Effector CD4-positive, alpha-beta T cell (primary cell): ENCODE measurements around the gene RAPGEF3.
A peak's percentile ranks its signal among the peaks of the same experiment; 100 is the strongest.

Source experiments
- DNase-seq: peaks from one replicate; pipeline ENCODE4 v3.0.0-alpha.2; 2020

Gene RAPGEF3

GRCh38 chr12:47717443-47718193, 41.1 kb downstream of the RAPGEF3 start:
- peak; percentile 35 for DNase-seq

GRCh38 chr12:47717046-47717442, 41.6 kb downstream of the RAPGEF3 start:
- DNase-seq = no peak

GRCh38 chr12:47715877-47716548, 42.7 kb downstream of the RAPGEF3 start:
- no peak for DNase-seq

GRCh38 chr12:47715393-47715876, 43.2 kb downstream of the RAPGEF3 start:
- DNase-seq = peak; percentile 77

GRCh38 chr12:47714826-47715386, 43.8 kb downstream of the RAPGEF3 start:
- DNase-seq = no peak

GRCh38 chr12:47712171-47712570, 46.5 kb downstream of the RAPGEF3 start:
- DNase-seq = no peak

GRCh38 chr12:47711448-47711847, 47.2 kb downstream of the RAPGEF3 start:
- DNase-seq = no peak

- no peak for DNase-seq
Measured at GRCh38 chr12:47710278-47710677, 48.4 kb downstream of the RAPGEF3 start.

- no peak for DNase-seq
Measured at GRCh38 chr12:47709671-47710070, 49.0 kb downstream of the RAPGEF3 start.

GRCh38 chr12:47709237-47709636, 49.4 kb downstream of the RAPGEF3 start:
- no peak for DNase-seq

GRCh38 chr12:47707905-47708543, 50.7 kb downstream of the RAPGEF3 start:
- DNase-seq = no peak

- DNase-seq = no peak
Measured at GRCh38 chr12:47707355-47707754, 51.3 kb downstream of the RAPGEF3 start.

- DNase-seq = peak; percentile 95
Measured at GRCh38 chr12:47705566-47706425, 52.9 kb downstream of the RAPGEF3 start, which contains the start of gene RPAP3. Gene RPAP3 (minus strand): TSS chr12:47706030. CDS start chr12:47702840, 3,190 bp downstream.

- DNase-seq = no peak
Measured at GRCh38 chr12:47705229-47705565, 53.5 kb downstream of the RAPGEF3 start.

GRCh38 chr12:47704719-47705118, 54.0 kb downstream of the RAPGEF3 start:
- no peak for DNase-seq

GRCh38 chr12:47700263-47700662, 58.4 kb downstream of the RAPGEF3 start:
- DNase-seq = no peak

GRCh38 chr12:47698631-47699030, 60.0 kb downstream of the RAPGEF3 start:
- no peak for DNase-seq

GRCh38 chr12:47698055-47698454, 60.6 kb downstream of the RAPGEF3 start:
- no peak for DNase-seq

- no peak for DNase-seq
Measured at GRCh38 chr12:47689215-47689614, 69.5 kb downstream of the RAPGEF3 start.

- DNase-seq = no peak
Measured at GRCh38 chr12:47687636-47688035, 71.0 kb downstream of the RAPGEF3 start.

- no peak for DNase-seq
Measured at GRCh38 chr12:47686645-47687240, 71.9 kb downstream of the RAPGEF3 start.
